Epidermal melanocyte (primary cell): Measurements from ENCODE around the gene DOCK3.

Experiments used
- DNase-seq: peaks from one replicate; pipeline ENCODE4 v3.0.0; 2011; ENCODE audit warnings: low spot score; ENCODE audit not compliant: insufficient read length

DOCK3 gene

GRCh38 chr3:51396401-51396800, 721.7 kb downstream of the DOCK3 start:
- no peak for DNase-seq

- no peak for DNase-seq
These were observed 722.7 kb downstream of the DOCK3 start for GRCh38 chr3:51397392-51397791.

GRCh38 chr3:51398595-51399310, 724.0 kb downstream of the DOCK3 start:
- no peak for DNase-seq

- no peak for DNase-seq
These were observed 725.4 kb downstream of the DOCK3 start for GRCh38 chr3:51400166-51400565.

- no peak for DNase-seq
These were observed 727.0 kb downstream of the DOCK3 start for GRCh38 chr3:51401735-51402134.

- no peak for DNase-seq
These were observed 728.9 kb downstream of the DOCK3 start for GRCh38 chr3:51403675-51404074.

GRCh38 chr3:51408021-51408420, 733.3 kb downstream of the DOCK3 start:
- DNase-seq, result no peak

GRCh38 chr3:51408813-51409212, 734.1 kb downstream of the DOCK3 start:
- no peak for DNase-seq

- DNase-seq, result no peak
These were observed 747.5 kb downstream of the DOCK3 start for GRCh38 chr3:51422211-51422610.

- DNase-seq, result no peak
These were observed 752.2 kb downstream of the DOCK3 start for GRCh38 chr3:51426921-51427320.

- DNase-seq, result no peak
These were observed 754.4 kb downstream of the DOCK3 start for GRCh38 chr3:51429138-51429537.
